DND-41 (cell line): ENCODE measurements around the gene KCNIP2.

ENCODE experiments used
- CTCF ChIP-seq: IDR thresholded peaks from 2 replicates; pipeline ENCODE4 v1.5.1; 2012; ENCODE audit warnings: borderline replicate concordance, low read length, moderate library complexity, mild to moderate bottlenecking; ENCODE audit not compliant: poor library complexity, severe bottlenecking; ENCODE audit errors: extremely low read depth
- EZH2 ChIP-seq: IDR thresholded peaks from 3 replicates; pipeline ENCODE4 v1.6.1; 2012; ENCODE audit warnings: borderline replicate concordance, low read depth, mild to moderate bottlenecking, moderate library complexity, low read length, inconsistent platforms; ENCODE audit not compliant: severe bottlenecking

- TF ChIP-seq CTCF: no peak
- no peak for TF ChIP-seq EZH2
These were observed 44.2 kb upstream of the KCNIP2 start for GRCh38 chr10:101887775-101888174.
